Stimulated activated CD8-positive, alpha-beta memory T cell treated with anti-CD3 and anti-CD28 coated beads, Interleukin-4, amount 100 ng/mL, for 1 hour (primary cell): Measurements from ENCODE around the gene STXBP1.
"Not testable (repeated sequence)": the region's sequence is repeated elsewhere in the genome, so short reads cannot be mapped to it uniquely, and the experiment has no call there.

Source experiments
- DNase-seq, 2 donors: peaks; one replicate each; pipeline ENCODE4 v3.0.0-alpha.2; 2020; ENCODE audit warnings: low read depth in 2 of 2, low spot score in 1 of 2

STXBP1 gene

DNA sequence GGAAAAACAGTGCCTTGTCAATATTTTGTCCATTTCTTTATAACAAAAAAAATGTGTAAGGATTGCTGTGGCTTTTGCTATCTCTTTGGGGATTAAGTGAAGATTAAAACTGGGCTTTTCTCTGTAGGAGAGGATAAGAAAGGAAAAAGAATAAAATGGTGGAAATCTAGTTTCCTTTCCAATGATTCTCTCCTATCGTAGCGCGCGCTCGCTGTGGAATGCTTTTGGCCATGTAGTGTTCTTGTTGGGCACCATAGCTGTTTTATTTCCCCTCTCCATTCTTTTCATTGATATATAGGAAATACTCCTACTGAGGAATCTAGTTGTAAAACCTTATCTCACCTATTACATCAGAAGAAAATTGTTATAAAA lies 1.5 kb downstream of the STXBP1 start:
- no peak for DNase-seq

DNA sequence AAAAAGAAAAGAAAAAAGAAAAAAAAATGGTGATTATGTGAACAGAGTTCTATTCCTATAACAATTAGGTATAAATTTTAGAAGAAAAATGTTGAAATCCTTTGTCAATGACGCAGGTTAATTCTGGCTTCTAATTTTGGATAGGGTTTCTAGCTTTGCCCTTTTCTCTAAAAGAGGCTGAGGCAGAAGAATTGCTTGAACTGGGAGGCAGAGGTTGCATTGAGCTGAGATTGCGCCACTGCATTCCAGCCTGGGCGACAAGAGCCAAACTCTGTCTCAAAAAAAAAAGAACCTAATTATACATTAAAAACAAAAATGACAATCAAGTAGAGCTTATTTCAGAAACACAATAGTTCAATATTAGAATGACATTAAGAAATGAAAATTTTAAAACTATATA lies 2.9 kb downstream of the STXBP1 start:
- no peak for DNase-seq

DNA sequence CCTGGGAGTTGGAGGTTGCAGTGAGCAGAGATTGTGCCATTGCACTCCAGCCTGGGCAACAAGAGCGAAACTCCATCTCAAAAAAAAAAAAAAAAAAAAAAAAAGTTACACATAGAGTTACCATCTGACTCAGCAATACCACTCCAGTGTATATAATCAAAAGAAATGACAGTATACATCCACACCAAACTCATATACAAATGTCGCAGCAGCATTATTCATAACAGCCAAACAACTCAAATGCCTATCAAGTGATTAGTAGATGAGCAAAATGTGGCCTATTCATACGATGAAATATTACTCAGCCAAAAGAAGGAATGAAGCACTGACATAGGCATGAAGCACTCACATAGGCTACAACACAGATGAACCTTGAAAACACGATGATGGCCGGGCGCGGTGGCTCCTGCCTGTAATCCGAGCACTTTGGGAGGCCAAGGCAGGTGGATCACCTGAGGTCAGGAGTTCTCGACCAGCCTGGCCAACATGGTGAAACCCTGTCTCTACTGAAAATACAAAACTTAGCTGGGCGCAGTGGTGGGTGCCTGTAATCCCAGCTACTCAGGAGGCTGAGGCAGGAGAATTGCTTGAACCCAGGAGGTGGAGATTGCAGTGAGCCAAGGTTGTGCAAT lies 9.4 kb downstream of the STXBP1 start:
- DNase-seq = not testable (repeated sequence)

DNA sequence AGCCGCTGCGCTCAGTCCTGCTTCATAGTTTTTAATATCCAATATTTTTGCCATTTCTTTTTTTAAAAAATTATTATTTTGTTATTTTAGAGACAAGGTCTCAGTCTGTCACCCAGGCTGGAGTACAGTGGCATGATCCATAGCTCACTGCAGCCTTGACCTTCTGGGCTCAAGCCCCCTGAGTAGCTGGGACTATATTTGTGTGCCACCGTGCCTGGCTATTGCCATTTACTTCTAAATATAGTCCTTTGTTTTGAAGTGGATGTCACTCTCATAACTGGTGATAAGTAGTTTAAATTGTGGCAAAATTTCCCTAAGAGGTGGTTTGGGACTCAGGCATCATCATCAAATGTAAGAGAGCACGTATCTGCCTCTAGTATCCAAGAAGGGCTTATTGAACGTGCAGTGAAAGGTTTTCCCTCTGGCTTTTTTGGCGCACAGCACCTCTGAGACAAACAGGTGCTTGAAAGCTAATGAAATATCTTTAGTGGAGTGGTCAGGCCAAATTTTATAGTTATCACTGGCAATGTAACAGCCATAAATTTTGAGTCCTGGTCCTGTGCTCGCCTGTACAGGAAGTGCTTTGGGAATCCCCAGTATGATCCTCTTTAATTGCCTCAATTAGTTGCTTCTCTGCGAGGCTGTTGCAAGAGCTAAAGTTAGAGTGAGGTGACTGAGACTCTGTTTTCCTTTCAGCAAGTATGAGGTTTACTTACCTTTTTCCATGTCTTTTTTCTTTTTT lies 14.8 kb downstream of the STXBP1 start:
- DNase-seq = no peak

DNA sequence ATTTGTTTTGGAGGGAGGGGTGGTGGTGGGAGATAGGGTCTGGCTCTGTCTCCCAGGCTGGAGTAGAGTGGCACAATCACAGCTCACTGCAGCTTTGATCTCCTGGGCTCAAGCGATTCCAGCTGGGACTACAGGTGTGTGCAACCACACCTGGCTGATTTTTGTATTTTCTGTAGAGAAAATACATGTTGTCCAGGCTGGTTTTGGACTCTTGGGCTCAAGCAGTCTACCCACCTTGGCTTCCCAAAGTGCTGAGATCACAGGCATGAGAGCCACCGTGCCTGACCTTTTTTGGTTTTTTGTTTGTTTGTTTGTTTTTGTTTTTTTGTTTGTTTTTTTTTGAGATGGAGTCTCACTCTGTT lies 15.4 kb downstream of the STXBP1 start:
- DNase-seq = no peak

DNA sequence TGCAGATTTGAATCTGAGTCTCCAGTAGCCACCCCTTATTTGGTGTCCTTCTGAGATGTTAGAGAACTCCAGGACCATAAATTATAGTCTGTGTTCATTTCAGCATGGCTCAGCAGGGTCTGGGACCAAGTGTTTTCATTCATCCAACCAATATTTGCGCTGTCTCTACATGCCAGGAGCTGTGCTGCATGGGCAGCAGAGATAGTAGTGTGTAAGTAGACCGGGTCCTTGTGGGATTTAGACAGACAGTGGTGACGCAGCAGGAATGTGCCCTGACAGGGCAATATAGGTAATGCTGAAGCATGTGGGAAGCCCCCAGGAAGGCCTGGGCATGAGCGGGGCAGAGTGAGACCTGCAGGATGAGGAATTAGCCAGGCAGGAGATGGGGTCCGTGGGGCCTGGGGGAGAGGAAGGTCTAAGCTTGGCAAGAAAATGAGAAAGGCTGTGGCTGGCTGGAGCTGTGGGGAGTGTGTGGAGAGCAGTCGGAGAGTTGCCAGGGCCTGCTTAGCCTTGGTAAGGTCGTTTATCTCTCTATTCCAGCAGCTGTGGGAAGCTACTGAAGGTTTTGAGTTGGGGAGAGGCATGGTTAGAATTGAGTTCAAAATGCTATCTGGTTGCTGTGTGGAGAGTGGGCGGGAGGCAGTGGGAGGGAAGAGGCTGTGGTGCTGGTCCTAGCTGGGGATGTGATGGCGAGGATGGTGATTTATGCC lies 16.8 kb downstream of the STXBP1 start:
- DNase-seq = no peak

DNA sequence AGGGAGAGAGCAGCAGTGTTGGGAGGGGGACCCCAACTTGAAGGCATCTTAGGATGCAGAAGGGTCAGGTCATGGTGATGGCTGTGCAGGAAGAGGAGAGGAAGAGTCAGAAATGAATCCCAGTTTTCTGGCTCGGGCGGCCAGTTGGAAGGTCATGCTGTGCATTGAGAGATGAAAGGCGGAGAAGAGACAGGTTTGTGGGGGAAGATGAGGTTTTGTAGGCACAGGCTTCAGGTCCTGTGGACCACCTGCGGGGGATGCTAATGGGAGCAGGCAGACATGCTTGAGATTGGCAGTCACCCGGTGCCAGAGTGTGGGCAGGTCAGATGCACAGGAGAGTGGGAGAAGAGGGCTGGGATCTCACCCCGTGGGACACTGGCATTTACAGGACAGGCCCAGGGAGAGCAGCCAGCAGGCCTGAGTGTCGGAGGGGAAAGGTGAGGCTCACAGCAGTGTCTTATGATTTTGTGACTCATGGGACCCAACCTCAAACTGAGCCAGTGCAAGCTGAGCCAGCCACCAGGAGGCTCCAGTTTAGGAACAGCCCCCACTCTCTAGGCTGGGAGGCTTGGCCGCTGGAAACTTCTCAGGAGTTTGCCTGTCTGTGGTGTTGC lies 17.5 kb downstream of the STXBP1 start:
- no peak for DNase-seq

DNA sequence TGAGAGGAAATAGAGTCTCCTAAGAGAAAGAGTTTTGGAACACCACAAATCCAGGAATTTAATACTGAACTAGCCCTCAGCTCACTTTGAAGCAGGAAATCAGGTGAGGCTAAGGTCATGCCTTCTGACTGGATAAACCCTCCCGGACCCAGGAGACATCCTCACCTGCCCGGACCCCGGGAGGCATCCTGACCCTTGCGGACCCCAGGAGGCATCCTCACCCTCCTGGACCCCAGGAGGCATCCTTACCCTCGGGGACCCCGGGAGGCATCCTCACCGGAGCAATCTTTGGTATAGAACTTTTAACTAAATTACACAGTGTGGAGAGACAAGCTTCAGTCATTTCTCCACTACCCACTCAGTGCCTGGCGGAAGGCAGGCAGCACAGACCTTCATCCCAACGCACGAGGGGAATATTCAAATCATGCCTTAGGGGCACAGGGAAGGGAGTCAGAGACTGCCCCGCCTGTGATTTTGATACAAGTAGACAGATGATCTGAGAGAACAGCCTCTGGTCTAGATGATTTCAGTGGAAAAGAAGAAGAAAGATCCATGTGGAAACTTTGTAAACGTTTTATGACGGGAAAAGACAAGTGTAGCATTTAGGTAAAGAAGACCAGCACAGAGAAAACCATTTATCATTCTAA lies 21.3 kb downstream of the STXBP1 start:
- DNase-seq = no peak

DNA sequence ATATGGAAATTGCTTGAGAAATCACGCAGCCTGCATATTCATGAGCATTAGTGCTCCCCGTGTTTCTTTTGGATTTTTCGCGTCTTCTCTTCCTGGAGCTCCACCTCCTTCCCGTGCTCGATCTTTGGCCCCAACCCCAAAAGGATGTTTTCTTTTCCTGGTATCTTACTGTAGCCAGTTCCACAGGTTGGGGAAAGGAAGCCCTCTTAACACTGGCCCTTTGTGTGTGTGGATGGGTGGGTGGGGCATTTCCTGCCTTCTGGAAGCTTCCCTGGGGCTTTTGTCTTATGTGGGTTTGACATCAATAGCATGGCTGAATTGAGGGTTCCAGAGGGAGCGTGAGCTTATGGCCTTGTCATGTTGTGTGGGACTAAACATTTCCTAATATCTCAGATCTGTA lies 21.9 kb downstream of the STXBP1 start:
- DNase-seq = no peak

DNA sequence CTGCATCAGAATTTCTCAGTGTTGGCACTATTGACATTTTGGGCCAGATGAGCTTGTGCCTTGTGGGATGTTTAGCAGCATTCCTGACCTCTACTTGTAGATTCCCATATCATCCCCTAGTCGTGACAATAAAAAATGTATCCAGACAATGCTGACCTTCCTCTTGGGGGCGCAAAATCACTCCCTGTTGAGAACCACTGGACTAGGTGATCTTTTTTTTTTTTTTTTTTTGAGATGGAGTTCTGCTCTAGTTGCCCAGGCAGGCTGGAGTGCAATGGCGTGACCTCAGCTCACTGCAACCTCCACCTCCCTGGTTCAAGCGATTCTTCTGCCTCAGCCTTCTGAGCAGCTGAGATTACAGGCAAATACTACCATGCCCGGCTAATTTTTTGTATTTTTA lies 22.6 kb downstream of the STXBP1 start:
- no peak for DNase-seq

DNA sequence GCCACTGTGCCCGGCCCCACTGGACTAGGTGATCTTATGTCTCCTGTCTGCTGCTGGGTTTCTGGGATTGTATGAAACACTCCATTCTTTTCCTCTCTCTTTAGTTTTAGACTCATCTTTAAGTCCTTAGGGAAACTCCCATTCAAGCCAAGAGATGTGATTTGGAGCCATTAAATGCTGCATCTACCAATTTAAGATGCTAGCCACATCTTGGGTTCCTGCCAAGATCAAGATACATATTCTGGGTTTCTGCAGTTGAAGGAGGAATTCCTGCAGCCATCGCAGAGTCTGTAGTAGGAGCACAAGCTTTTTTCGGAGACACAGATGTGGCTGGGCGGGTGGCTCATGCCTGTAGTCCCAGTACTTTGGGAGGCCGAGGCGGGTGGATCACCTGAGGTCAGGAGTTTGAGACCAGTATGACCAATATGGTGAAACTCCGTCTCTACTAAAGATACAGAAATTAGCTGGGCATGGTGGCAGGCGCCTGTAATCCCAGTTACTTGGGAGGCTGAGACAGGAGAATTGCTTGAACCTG lies 23.2 kb downstream of the STXBP1 start:
- no peak for DNase-seq

DNA sequence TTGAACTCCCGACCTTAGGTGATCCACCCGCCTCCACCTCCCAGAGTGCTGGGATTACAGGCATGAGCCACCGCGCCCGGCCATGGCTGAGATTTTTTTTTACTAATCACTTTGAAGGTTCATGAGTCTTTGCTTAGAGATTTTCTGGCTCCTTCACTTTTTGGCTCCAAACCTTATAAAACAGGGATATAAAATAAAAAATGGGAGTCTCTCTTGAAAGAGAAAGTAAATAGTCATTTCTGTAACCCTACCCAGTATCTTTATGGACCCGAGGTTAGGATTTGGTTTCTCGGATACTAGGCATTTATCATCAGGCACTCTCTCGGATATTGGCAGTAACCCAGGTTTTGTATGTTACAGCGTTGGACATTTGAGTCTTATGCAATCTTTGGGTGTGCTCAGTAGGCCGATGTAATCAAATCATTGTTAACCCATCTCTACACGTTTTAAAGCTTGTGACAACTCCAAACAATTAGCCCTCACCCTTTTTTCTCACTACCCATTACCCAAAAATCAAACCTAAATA lies 25.3 kb downstream of the STXBP1 start:
- DNase-seq = no peak

DNA sequence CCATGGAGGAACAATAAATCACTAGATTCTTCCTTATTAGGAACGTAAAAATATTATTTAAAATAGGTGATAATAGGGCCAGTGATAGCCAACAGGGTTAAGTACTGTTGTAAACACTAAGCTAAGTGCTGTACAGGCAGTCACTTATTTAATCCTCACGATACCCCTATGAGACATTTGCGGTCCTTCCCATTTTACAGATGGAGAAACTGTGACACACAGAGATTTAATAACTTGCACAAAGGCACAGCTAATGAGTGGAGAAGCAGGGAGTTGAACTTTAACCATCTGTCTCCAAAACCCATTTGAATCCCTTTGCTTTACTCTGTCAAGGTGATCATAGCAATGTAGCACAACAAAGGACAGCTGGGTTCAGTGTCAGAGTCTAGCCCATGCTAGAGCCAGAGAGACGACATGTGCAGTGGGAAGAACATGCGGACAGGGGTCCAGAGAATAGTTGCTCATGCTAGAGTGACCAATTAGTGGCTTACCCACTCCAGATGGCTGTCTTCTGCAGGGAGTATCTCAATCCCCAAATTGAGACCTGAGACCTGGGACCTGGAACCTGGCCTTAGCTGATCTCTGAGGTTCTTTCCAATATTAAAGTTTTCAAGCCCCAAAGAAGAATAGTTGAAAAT lies 28.9 kb downstream of the STXBP1 start:
- DNase-seq = no peak

DNA sequence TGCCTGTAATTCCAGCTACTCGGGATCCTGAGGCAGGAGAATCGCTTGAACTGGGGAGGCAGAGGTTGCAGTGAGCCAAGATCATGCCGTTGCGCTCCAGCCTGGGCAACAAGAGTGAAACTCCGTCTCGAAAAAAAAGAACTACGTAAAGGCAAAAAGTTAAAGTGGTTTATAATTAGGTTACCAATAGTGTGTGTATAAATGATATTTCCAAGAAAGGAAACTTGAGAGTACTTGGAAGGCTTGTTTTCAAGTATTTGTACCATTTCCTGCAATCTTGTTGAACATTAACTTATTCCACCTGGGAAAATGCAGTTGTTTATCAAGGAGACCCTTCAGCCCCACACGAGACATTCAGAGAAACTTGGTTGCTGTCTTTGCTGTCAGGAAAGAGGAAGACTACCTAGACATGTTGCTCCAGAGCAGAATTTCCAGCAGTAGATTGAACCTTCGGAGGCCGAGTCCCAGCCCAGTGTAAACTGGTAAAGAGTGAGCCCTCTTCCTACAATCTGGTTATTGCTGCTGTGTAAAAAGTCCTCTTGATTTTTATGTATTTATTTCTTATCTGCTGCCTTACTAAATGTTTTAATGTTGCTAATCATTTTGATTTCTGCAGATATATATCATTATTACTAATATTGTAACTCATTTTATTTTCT lies 30.1 kb downstream of the STXBP1 start:
- no peak for DNase-seq

DNA sequence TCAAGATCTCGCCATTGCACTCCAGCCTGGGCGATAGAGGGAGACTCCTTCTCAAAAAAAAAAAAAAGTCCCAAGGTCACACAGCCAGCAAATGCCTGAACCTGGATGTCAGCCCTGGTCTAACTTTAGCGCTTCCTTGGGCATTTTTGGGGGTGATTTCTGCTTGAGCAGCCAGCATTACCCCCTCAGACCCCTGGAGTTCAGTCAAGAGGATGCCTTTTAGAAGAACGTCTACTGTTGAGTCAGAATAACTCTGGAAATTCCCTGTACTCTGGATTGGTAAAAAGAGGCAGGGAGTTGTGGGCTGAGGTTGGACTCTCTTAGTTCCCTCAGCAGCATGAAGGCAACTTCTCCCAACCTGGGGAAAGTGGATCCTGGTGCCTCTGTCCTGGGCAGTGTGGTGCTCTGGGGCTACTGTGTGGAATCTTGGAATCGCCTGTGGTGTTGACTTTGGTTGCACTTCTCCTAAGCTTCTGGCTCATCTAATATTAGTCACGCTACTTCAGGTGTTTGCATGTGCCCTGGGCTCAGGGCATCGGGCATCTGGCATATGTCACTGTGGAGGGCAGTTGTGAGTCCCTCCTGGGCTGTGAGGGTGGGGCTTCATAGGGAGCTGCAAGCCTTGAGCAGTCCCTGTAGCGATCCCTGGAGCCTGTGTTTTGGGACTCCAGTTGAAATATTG lies 32.2 kb downstream of the STXBP1 start:
- no peak for DNase-seq

DNA sequence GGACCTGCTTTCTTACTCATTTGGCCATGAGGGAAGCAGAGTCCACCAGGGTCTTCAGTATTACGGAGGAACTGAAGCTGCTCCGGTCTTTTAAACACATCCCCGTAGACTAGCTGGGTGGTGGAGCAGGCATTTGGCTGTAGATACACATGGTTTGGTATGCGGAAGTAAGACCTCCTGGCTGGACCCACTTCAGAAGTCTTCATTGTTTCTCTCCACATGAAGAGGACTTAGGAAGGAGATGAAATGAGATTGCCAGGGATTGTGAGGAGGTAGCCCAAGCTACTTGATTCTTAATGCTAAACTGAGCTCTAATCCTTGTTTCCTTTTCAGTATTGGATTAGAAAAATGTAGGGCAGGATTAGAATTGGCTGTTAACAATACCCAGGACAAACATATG lies 32.9 kb downstream of the STXBP1 start:
- DNase-seq = no peak

DNA sequence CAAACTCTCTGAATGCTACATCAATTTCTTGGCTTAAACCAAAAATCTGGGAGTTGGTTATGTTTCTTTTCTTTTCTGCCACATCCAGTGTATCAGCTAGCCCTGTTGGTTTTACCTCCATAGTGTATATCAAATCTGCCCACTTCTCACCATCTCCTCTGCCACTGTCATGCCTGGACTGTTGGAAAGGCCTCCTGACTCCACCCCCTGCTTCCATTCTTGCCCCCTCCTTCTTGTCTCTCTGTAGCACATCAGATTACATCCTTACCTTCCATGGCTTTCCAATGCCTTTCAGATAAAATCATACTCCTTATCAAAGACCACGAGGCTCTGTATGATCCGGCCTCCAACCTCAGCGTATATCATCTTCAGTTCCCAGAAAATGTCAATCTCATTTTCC lies 35.4 kb downstream of the STXBP1 start:
- DNase-seq = no peak

DNA sequence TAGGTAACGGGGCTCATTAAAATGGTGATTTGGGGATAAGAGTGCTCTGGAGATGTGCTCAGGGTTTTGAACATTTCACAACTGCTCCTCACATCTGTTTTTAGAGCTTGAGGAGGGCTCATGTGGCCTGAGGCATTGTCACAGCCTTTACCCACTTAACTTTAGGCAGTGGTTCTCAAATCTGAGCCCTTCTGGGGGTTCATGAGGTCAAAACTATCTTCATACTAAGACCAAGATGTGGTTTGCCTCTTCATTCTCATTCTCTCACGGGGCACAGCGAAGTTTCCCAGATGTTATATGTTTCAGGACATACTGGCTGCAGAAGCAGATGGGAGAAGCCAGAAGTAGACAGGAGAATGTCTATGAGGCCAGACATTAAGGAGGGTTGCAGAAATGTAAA lies 38.4 kb downstream of the STXBP1 start:
- no peak for DNase-seq
